ENCODE data around the gene OR2L13.

The OR2L13 gene

GRCh38 chr1:248144513-248145198 is 49.7 kb downstream of the OR2L13 start, which contains the start of gene OR2M5:
OR2M5 (plus strand) TSS chr1:248145148; CDS start chr1:248145148, 0 bp downstream.
- Histone ChIP-seq H3K4me1 (ENCODE audit: control insufficient read depth in 1 of 2, insufficient read depth in 1 of 2, low read depth in 1 of 2, low read length in 1 of 2) (no peaks in the 10 kb centered on the region), H3K4me3 (ENCODE audit: low read depth in 1 of 2, low read length in 1 of 2) (no peak within 1 kb of the TSS), H3K27ac (no peak within 1 kb of the TSS), H3K9me3 (no peaks in the 10 kb centered on the region), H3K27me3 (no peaks in the 10 kb centered on the region), H3K36me3 (no peaks in the 10 kb centered on the region)
- TF ChIP-seq, protein P1, sequence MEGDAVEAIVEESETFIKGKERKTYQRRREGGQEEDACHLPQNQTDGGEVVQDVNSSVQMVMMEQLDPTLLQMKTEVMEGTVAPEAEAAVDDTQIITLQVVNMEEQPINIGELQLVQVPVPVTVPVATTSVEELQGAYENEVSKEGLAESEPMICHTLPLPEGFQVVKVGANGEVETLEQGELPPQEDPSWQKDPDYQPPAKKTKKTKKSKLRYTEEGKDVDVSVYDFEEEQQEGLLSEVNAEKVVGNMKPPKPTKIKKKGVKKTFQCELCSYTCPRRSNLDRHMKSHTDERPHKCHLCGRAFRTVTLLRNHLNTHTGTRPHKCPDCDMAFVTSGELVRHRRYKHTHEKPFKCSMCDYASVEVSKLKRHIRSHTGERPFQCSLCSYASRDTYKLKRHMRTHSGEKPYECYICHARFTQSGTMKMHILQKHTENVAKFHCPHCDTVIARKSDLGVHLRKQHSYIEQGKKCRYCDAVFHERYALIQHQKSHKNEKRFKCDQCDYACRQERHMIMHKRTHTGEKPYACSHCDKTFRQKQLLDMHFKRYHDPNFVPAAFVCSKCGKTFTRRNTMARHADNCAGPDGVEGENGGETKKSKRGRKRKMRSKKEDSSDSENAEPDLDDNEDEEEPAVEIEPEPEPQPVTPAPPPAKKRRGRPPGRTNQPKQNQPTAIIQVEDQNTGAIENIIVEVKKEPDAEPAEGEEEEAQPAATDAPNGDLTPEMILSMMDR (IDR thresholded peaks at IDR 0.05) = no peak

Data from neutrophil (primary cell).